ENCODE measurements around the gene SLC26A1.

Gene SLC26A1

GRCh38 chr4:997375-998071 is 4.3 kb upstream of the SLC26A1 start:
- no peak for DNase-seq

- DNase-seq: no peak
Measured at GRCh38 chr4:996997-997374, 3.8 kb upstream of the SLC26A1 start.

GRCh38 chr4:996030-996996 is 3.1 kb upstream of the SLC26A1 start:
- no peak for DNase-seq

- no peak for DNase-seq
Measured at GRCh38 chr4:995311-996026, 2.3 kb upstream of the SLC26A1 start.

GRCh38 chr4:992297-993110 is 700 bp downstream of the SLC26A1 start:
- DNase-seq: no peak

GRCh38 chr4:991451-992296 is 1.5 kb downstream of the SLC26A1 start:
- DNase-seq: no peak

- DNase-seq: no peak
Measured at GRCh38 chr4:990746-991367, 2.3 kb downstream of the SLC26A1 start.

- no peak for DNase-seq
Measured at GRCh38 chr4:989722-990471, 3.3 kb downstream of the SLC26A1 start.

- DNase-seq: no peak
Measured at GRCh38 chr4:988726-989721, 4.2 kb downstream of the SLC26A1 start.

GRCh38 chr4:987624-988513 is 5.3 kb downstream of the SLC26A1 start:
- no peak for DNase-seq

- DNase-seq: no peak
Measured at GRCh38 chr4:986879-987623, 6.2 kb downstream of the SLC26A1 start, which contains the start of gene IDUA. Gene IDUA (plus strand): TSS chr4:987044. CDS start chr4:987085, 41 bp downstream.

- no peak for DNase-seq
Measured at GRCh38 chr4:986428-986878, 6.8 kb downstream of the SLC26A1 start.

GRCh38 chr4:985123-985830 is 7.9 kb downstream of the SLC26A1 start:
- no peak for DNase-seq

GRCh38 chr4:984336-985054 is 8.7 kb downstream of the SLC26A1 start:
- no peak for DNase-seq

GRCh38 chr4:982814-983213 is 10.4 kb downstream of the SLC26A1 start:
- no peak for DNase-seq

GRCh38 chr4:982291-982690 is 10.9 kb downstream of the SLC26A1 start:
- no peak for DNase-seq
